Prostate gland (tissue), 2 donors: ENCODE measurements around the gene SEMA3A. TPM values are rescaled to one million over a fixed set of nuclear protein-coding genes. Genes with fewer than 3 reads are reported as not detected.

Source experiments
- DNase-seq: peaks from one replicate; pipeline ENCODE4 v3.0.0-alpha.2; 2019; ENCODE audit warnings: low spot score
- H3K27ac ChIP-seq, 2 donors: fragments of 200-600 bp; sonication (generic); 2 replicates each; pipeline ENCODE4 v1.5.1; 2017 to 2019
- H3K27me3 ChIP-seq: fragments of 200-600 bp; sonication (generic); replicated peaks from 2 replicates; pipeline ENCODE4 v1.5.1; 2019; ENCODE audit not compliant: insufficient read depth
- H3K36me3 ChIP-seq, 2 donors: fragments of 200-600 bp; sonication (generic); 1 replicate in 1 of 2; 2 replicates in 1 of 2; pipeline versions ENCODE4 v1.5.1 to v1.8.1; 2017 to 2019
- H3K4me1 ChIP-seq: fragments of 200-600 bp; sonication (generic); replicated peaks from 2 replicates; pipeline ENCODE4 v1.5.1; 2019
- H3K4me3 ChIP-seq, 2 donors: fragments of 200-600 bp; sonication (generic); 2 replicates each; pipeline ENCODE4 v1.5.1; 2017 to 2019
- H3K9me3 ChIP-seq: fragments of 200-600 bp; sonication (generic); 2 replicates; pipeline ENCODE4 v1.5.1; 2017
- CTCF ChIP-seq, 4 experiments: fragments of 200-600 bp in 2 of 4; fragments of 450-650 bp in 2 of 4; sonication (generic) in 2 of 4; IDR thresholded peaks; 1 replicate in 3 of 4; 2 replicates in 1 of 4; pipeline ENCODE4 v1.5.1; 2016 to 2019; ENCODE audit warnings: antibody characterized with exemption in 4 of 4, mild to moderate bottlenecking in 2 of 4, moderate library complexity in 2 of 4
- POLR2A ChIP-seq: fragments of 450-650 bp; IDR thresholded peaks from one replicate; pipeline ENCODE4 v1.6.1; 2016; ENCODE audit warnings: antibody characterized with exemption, mild to moderate bottlenecking
- POLR2AphosphoS5 ChIP-seq: sonication (generic); formaldehyde crosslinking; IDR thresholded peaks from one replicate; pipeline ENCODE4 v1.6.1; 2017; ENCODE audit warnings: antibody characterized with exemption
- WGBS: methylation state at CpG from one replicate; pipeline ENCODE4 v1.1.5; 2018; 5-methylcytosine and 5-hydroxymethylcytosine counted together
- intact Hi-C: fragments of 100-400 bp; cut with DNase I; formaldehyde crosslinking; loops from one replicate; pipeline ENCODE4 v1.14.2; 2022
- total RNA-seq, 2 donors: library from RNA; depleted of rRNA; stranded (reverse); fragments of >200 nt; gene quantifications; one replicate each; pipeline ENCODE4 v1.1.0, GENCODE V29; 2016

SEMA3A gene
- total RNA-seq, 2 donors from 2014 or later = 1.6 to 1.9 TPM

- TF ChIP-seq POLR2A (no peak), POLR2AphosphoS5 (no peak), CTCF (IDR thresholded peaks at IDR 0.05) (no peak)
- 66% methylated on average over 3 of the region's 3 CpGs for WGBS
- H3K27ac ChIP-seq = no peak overlapping the region
- DNase-seq = no peak
- H3K27me3 ChIP-seq = no peaks in the 10 kb centered on the region
- intact Hi-C loops = no loop called here
- no peaks in the 10 kb centered on the region for H3K9me3 ChIP-seq
- no peaks in the 10 kb centered on the region for H3K36me3 ChIP-seq
- H3K4me1 ChIP-seq = no peaks in the 10 kb centered on the region
- H3K4me3 ChIP-seq = no peak overlapping the region
Measured at GRCh38 chr7:84200859-84201258, 6.3 kb upstream of the SEMA3A start.

DNA sequence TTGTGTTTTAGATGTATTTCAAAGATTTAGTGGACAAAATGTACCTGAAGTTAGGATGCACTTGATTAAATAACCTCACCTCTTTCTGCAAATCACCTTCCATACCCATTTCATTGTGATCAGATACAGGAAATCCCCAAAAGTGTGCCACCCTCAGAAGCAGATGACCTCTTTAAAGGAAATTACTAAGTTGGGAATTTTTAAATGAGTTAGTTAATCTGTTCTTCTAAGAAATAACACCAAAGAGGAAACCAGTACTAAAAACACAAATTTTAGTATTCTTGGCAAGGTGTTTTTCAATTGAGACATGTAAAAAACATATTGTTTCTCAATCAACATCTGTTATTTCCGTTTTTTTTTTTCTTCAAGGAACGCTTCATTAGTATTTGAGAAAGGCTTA is 4.6 kb upstream of the SEMA3A start:
- intact Hi-C loops = loop anchor here (5.0 kb wide), 1 partner anchor 217 kb away; no protein-coding TSS in a partner anchor
- H3K4me1 ChIP-seq = no peaks in the 10 kb centered on the region

GRCh38 chr7:84196084-84196503 is 1.5 kb upstream of the SEMA3A start:
- H3K4me1 ChIP-seq = no peaks in the 10 kb centered on the region
- no peak overlapping the region for H3K4me3 ChIP-seq
- 36% methylated on average over 4 of the region's 4 CpGs for WGBS
- no peaks in the 10 kb centered on the region for H3K36me3 ChIP-seq
- TF ChIP-seq CTCF (IDR thresholded peaks at IDR 0.05) (no peak), POLR2AphosphoS5 (no peak), POLR2A (no peak)
- peak overlapping the region in 1 of 2 donors; percentile 24 for H3K27ac ChIP-seq
- H3K9me3 ChIP-seq = no peaks in the 10 kb centered on the region
- DNase-seq = no peak
- no peaks in the 10 kb centered on the region for H3K27me3 ChIP-seq
- intact Hi-C loops = loop anchor here (5.0 kb wide), 1 partner anchor 214 kb away; no protein-coding TSS in a partner anchor

More for the DNA sequence above, 4.6 kb upstream of the SEMA3A start:
- DNase-seq = no peak
- H3K36me3 ChIP-seq = no peaks in the 10 kb centered on the region
- no peaks in the 10 kb centered on the region for H3K9me3 ChIP-seq
- no peaks in the 10 kb centered on the region for H3K27me3 ChIP-seq
- H3K4me3 ChIP-seq = no peak overlapping the region
- H3K27ac ChIP-seq = no peak overlapping the region
- TF ChIP-seq POLR2AphosphoS5 (no peak), CTCF (IDR thresholded peaks at IDR 0.05) (no peak), POLR2A (no peak)
- 88% methylated on average over 2 of the region's 2 CpGs for WGBS

GRCh38 chr7:84195295-84196060 is 889 bp upstream of the SEMA3A start:
- no peaks in the 10 kb centered on the region for H3K9me3 ChIP-seq
- peak overlapping the region in 1 of 2 donors; percentile 24 for H3K27ac ChIP-seq
- H3K27me3 ChIP-seq = no peaks in the 10 kb centered on the region
- H3K36me3 ChIP-seq = no peaks in the 10 kb centered on the region
- no peaks in the 10 kb centered on the region for H3K4me1 ChIP-seq
- intact Hi-C loops = loop anchor here (5.0 kb wide), 1 partner anchor 213 kb away; no protein-coding TSS in a partner anchor
- WGBS = 25% methylated on average over 6 of the region's 6 CpGs
- no peak for TF ChIP-seq POLR2A
- TF ChIP-seq POLR2AphosphoS5 = no peak
- no peak for TF ChIP-seq CTCF (IDR thresholded peaks at IDR 0.05)
- H3K4me3 ChIP-seq = peak overlapping the region; percentile 30 to 33
- no peak for DNase-seq

GRCh38 chr7:84193747-84194146 is 842 bp downstream of the SEMA3A start:
- Histone ChIP-seq H3K4me1 (no peaks in the 10 kb centered on the region), H3K9me3 (no peaks in the 10 kb centered on the region), H3K27ac (no peak overlapping the region), H3K4me3 (no peak overlapping the region), H3K36me3 (no peaks in the 10 kb centered on the region), H3K27me3 (no peaks in the 10 kb centered on the region)
- no peak for TF ChIP-seq POLR2A
- no peak for TF ChIP-seq POLR2AphosphoS5
- TF ChIP-seq CTCF (IDR thresholded peaks at IDR 0.05) = no peak
- intact Hi-C loops = no loop called here
- no peak for DNase-seq
- 22% methylated on average over 1 of the region's 1 CpG for WGBS
